NCI-H524 (cell line): ENCODE measurements around the gene GEMIN7.

Source experiments
- DNase-seq, 2 experiments: peaks; one replicate each; lab custom pipeline; 2025; lab: John Stamatoyannopoulos, UW

GEMIN7 gene

GRCh38 chr19:45061965-45062364 lies 17.1 kb upstream of the GEMIN7 start:
- DNase-seq = no peak

DNA sequence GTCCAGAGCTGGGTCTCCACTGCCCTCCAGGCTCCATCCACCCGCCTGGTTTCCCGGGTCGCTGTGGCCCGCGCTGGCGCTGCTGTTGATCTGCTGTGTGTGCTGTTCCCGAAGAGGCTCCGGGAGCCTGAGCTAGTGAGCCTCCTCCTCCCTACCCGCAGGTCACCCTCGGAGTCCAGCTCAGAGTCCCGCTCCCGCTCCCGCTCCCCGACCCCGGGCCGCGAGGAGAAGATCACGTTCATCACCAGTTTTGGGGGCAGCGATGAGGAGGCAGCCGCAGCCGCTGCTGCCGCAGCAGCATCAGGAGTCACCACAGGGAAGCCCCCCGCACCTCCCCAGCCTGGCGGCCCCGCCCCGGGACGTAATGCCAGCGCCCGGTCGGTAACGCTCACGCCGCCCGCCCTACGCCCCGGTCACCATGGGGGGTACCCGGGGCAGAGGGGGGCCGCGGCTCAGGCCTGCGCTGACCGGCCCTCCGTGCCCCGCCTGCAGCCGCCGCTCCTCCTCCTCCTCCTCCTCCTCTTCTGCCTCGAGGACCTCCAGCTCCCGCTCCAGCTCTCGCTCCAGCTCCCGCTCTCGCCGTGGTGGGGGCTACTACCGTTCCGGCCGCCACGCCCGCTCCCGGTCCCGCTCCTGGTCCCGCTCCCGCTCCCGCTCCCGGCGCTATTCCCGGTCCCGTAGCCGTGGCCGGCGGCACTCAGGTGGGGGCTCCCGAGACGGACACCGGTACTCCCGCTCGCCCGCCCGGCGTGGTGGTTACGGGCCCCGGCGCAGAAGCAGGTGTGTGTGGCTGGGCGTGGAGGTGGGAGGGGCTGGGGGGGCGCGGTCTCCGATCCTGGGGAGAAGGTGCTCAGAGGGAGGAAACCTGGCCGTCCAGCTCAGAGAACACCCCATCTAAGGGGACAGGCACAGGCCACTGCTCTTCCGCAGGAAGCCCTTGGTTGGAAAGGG lies 14.9 kb upstream of the GEMIN7 start:
- DNase-seq = no peak

DNA sequence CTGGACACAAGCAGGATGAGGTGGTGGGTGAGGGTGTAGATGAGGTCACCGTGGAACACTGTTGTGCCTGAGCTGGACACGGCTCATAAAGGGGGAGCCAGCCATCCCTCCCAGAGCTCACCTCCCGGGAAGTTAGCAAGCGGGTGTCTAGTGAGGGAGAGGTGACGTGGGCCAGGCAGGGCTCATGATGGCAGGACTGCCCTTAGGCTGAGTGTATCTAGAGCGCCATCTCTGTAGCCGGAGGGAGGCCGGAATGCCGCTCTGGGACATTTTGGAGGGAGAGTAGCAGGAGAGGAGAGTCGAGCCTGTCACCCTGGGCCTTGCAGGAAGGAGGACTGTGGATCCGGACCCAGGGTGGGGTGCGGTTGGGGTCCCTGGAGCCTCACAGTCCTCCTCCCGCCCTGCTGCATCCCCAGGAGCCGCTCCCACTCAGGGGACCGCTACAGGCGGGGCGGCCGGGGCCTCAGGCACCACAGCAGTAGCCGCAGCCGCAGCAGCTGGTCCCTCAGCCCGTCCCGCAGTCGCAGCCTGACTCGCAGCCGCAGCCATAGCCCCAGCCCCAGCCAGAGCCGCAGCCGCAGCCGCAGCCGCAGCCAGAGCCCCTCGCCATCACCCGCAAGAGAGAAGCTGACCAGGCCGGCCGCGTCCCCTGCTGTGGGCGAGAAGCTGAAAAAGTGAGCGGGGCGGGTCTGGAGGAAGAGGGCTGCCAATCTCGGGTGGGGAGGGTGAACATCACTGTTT lies 12.0 kb upstream of the GEMIN7 start:
- DNase-seq = no peak

DNA sequence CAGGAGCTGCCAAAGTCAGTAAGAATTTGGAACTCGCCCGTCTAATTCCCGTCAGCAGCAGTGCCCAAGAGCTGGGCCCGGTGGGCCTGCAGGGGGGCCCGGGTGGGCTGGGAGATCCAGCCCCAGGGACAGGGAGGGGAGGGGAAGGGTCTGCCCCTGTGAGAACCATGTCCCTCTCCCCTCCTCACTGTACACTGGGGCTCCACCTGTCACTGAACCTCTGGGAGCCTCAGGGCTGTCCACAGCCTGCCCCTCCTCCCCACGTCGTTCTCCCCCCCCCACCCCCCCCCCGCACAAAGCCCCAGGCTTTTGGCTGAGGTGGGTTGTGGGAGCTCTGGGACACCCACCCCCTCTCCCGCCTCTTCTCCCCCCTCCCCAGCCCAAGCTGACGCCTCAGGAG lies 11.0 kb upstream of the GEMIN7 start:
- DNase-seq = no peak

GRCh38 chr19:45069056-45069455 lies 10.0 kb upstream of the GEMIN7 start:
- no peak for DNase-seq

- DNase-seq = no peak
Measured at GRCh38 chr19:45070214-45070613, 8.8 kb upstream of the GEMIN7 start.

DNA sequence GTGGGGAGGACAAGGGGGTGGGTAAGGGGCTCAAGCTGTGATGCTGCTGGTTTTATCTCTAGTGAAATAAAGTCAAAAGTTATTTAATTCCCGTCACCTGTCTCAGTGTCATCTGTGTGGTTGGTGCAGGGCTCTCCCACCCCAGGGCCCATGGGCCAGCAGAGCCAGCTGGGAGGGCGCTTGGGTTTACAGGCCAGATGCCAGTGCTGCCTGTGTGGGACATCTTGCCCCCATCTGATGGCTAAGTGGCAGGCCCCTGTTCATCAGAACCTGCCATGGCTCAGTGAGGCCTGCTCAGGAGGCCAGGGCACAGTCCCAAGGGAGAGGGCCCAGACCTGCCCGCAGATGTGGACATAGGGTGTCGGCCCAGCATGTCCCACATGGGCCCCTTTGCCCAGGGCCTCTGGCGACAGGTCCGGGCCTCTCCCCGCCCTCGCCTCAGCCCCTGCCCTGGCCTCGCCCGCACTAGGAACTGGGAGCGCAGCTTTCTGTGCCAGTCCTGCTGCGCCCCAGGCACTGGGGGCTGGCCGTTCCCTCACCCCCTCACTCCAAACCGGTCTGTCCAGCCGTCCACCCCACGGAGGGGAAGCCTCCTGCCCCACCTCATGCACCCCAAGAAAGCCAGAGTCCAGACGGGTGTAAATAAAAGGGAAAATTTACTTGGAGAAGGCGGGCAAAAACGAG lies 8.1 kb upstream of the GEMIN7 start:
- DNase-seq = no peak

- DNase-seq = no peak
Measured at GRCh38 chr19:45071545-45071938, 7.5 kb upstream of the GEMIN7 start.

- no peak for DNase-seq
Measured at GRCh38 chr19:45071969-45072790, 6.9 kb upstream of the GEMIN7 start.

GRCh38 chr19:45074744-45075300 lies 4.2 kb upstream of the GEMIN7 start:
- DNase-seq = no peak

DNA sequence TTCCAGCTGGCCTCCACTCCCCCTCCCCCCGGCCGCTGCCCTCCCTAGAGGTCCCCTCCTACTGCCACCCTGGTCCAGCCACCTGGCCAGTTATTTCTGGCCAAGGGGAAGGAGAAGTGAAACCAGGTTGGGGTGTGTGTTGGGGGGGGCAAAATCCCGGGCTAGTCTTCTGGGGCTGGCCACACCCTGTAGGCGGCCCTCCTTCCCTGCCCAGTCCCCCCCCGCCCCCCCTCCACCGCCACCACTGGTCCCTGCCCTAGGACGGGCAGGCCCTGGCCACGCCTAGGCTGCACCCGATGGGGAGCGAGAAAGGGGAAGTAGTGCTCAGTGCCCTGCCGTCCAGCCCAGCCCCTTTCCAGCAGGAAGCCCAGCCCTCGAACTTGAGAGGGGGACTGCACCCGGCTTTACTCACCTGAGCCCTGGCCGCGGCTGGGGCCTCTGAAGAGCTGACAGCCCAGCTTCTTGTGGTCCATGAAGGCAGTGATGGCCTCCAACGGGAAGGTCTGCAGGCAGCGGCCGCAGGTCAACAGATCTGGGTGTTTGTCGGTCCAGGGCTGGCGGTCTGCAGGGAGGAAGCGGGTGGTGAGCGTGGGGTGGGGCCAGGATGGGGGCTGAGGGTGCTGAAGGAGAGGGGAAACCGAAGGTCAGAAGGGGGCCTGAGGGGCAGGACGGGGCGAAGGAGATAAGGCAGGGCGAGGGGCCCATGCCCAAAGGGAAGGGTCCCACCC lies 3.6 kb upstream of the GEMIN7 start:
- peak; percentile 34 to 60 for DNase-seq

GRCh38 chr19:45076029-45076850 lies 2.8 kb upstream of the GEMIN7 start, which contains the start of gene ZNF296:
Gene ZNF296 (minus strand): TSS chr19:45076478. CDS start chr19:45076373, 105 bp downstream.
- peak in 1 of 2 experiments; percentile 62 for DNase-seq

DNA sequence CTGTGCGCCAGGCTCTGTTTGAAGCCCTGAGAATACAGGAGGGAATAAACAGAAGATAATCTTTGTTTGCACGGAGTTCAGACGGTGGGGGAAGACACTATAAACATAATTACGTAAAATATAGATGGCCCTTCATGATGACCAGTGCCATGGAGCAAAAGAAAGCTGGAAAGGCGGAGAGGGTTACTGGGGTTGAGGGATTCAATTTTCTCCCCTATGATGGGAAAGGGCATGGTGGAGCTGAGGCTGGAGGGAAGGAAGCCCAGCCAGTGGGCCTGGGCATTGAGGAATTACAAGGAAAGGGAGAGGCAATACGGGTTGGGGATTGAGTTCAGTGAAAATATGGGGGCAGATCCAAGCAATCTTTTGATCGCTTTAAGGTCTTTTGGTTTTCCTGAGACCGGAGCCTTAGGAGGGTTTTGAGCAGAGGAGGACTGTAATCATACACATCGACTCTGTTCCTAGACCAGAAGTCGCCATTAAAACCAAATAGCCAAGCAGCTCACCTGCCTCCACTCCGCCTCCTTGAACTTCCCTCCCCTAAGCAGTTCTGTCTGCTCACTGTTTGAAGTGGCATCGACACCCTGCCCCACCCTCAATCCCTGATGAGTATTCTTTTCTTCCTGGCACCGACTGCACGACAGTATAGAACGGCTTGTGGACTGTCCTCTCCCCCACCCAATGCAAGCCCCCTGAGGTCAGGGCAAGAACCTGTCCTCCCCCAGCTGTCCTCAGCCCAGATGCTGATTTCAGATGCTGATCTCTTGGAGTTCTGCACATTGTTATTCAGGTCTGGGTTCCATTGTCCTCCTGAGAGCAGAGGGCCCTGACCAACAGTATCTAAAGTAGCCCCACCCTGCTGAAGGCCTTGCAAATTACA lies 2.0 kb upstream of the GEMIN7 start:
- DNase-seq = peak in 1 of 2 experiments; percentile 45

DNA sequence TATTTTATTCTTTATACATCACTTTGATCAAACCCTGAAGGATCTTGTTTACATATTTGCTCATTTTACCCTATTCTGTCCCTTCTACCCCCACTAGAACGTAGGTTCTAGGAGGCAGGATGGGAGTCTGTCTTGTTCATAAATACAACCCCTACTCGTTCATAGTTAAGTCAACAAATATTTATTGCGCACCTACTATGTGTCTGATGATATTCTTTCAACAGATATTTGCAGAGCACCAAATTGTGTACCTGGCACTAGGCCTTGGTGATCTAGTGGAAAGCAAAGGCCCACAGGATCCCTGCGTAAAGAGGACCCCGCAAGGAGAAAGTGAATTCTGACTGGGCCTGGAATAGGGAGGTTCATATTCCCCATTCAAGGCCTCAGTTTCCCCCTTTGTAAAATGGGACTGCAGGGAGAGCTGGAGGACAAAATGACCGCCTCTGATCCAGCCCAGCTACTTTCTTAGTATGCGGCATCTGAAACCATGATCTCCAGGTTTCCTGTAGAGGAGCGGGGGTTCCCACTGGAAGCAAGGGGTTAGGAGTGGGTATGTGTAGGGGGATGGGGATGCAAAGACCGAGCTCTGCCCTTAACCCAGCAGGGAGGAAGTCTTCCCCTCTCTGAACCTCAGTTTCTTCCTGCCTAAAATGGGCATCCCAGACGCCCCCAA lies 534 bp upstream of the GEMIN7 start:
- DNase-seq = no peak

GRCh38 chr19:45079911-45080370 lies 881 bp downstream of the GEMIN7 start:
- DNase-seq = no peak

GRCh38 chr19:45082170-45082569 lies 3.1 kb downstream of the GEMIN7 start:
- DNase-seq = no peak

DNA sequence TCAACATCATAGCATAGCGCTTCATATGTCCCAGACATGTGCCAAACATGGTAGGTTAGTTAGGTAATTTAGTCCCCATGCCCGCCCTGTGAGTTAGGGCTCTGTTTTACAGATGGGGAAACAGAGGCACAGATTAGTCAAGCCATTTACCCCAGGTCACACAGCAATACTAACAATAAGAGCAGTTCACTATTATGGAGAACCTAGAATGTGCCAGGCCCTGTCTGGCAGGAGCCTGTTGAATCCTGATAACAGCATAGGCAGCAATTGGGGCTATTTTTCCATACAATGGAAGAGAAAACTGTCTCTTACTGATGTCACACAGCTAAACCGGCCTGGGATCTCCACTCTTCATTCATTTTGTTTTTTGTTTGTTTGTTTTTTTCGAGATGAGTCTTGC lies 7.4 kb downstream of the GEMIN7 start:
- DNase-seq = no peak

GRCh38 chr19:45087531-45087930 lies 8.5 kb downstream of the GEMIN7 start:
- no peak for DNase-seq
